ENCODE data around the gene ADRM1.

The ADRM1 gene

DNA sequence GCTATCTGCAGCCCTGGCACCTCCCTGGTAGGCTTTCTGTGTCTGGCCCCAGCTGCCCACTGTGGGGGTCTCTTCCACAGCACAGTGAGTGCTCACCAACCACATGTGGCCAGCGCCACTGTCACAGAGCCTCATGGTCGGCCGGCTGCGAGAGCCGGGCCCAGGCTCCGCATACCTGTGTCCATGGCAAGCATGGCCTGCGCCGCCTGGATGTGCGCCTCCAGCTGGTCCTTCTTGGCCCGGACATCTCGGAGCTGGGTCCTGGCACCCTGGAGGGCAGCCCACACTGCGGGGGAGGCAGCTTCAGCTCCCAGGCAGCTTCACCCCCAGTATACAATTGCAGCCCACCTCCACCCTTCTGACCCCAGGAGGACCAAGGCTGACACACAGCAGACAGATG is 13.0 kb downstream of the ADRM1 start:
- in situ Hi-C loops (cut with MboI; ENCODE audit: low sequenced_read_pairs, unreplicated experiment): no loop called here
- TF ChIP-seq, protein P1, sequence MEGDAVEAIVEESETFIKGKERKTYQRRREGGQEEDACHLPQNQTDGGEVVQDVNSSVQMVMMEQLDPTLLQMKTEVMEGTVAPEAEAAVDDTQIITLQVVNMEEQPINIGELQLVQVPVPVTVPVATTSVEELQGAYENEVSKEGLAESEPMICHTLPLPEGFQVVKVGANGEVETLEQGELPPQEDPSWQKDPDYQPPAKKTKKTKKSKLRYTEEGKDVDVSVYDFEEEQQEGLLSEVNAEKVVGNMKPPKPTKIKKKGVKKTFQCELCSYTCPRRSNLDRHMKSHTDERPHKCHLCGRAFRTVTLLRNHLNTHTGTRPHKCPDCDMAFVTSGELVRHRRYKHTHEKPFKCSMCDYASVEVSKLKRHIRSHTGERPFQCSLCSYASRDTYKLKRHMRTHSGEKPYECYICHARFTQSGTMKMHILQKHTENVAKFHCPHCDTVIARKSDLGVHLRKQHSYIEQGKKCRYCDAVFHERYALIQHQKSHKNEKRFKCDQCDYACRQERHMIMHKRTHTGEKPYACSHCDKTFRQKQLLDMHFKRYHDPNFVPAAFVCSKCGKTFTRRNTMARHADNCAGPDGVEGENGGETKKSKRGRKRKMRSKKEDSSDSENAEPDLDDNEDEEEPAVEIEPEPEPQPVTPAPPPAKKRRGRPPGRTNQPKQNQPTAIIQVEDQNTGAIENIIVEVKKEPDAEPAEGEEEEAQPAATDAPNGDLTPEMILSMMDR (IDR thresholded peaks at IDR 0.05; ENCODE audit: borderline replicate concordance, control extremely low read depth, extremely low read depth, insufficient read depth, missing control alignments): no peak
- no peak for DNase-seq (ENCODE audit: low spot score)

DNA sequence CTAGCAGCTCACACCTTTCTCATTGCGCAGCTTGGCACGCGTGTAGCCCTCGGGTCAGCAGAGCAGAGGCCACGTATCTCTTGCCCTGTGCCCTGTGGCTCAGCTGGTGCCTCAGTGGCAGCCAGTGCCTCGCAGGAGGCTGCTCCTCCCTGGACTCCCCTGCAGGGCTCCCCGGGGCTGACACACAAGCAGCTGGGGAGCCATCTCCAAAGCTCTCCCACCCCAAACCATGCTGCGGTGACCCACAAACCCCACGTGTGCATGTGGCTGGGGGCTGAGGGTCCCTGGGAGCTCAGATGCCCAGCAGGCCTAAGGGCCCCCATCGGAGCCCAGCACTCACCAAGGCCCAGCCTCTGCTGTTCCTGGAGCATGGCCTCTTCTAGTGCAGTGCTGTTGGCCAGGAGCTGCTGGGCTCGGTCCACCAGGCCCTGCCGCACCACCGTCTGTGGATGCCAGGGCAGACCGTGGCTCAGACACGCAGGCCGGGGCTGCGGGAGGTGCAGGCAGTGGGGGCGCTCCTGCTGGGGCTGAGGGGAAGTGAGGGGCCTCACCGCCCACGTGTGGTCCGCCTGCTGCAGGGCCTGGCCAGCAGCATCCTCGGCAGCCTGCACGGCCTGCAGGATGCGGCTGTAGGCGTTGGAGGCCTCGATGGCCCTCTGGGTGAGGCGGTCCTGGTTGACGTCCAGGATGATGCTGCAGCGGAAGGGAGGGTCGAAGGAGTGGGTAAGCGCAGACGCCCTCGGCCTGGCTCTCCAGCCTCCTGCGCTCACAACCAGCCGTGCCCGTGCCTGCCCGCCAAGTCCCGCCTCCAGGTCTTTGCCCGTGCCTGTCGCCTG is 13.8 kb downstream of the ADRM1 start:
- TF ChIP-seq, protein P1 (IDR thresholded peaks at IDR 0.05; ENCODE audit: borderline replicate concordance, control extremely low read depth, extremely low read depth, insufficient read depth, missing control alignments): no peak
- DNase-seq (ENCODE audit: low spot score): no peak
- in situ Hi-C loops (cut with MboI; ENCODE audit: low sequenced_read_pairs, unreplicated experiment): no loop called here

DNA sequence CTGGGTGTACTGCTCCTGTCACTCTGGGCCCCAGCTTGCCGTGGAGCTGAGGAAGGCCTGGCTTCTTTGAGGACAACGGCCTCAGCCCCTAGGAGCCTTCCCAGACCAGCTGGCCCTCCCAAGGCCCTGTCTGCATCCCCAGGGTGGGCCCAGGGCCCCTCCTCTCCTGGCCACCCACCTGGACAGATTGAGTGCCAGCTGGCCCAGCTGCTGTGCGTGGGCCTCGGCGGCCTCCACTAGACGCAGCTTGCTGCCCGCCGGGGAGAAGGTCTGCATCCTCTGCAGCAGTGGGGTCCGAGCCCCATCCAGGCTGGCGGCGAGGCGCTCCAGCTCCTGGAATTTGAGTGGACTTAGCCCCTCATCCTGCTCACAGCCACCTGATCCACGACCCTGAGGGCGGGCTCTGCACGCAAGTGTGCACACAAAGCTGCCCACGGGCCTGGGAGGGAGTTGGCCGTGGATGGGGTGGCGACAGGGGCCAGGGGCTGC is 14.4 kb downstream of the ADRM1 start:
- TF ChIP-seq, protein P1 (IDR thresholded peaks at IDR 0.05; ENCODE audit: borderline replicate concordance, control extremely low read depth, extremely low read depth, insufficient read depth, missing control alignments): no peak
- in situ Hi-C loops (cut with MboI; ENCODE audit: low sequenced_read_pairs, unreplicated experiment): no loop called here

DNA sequence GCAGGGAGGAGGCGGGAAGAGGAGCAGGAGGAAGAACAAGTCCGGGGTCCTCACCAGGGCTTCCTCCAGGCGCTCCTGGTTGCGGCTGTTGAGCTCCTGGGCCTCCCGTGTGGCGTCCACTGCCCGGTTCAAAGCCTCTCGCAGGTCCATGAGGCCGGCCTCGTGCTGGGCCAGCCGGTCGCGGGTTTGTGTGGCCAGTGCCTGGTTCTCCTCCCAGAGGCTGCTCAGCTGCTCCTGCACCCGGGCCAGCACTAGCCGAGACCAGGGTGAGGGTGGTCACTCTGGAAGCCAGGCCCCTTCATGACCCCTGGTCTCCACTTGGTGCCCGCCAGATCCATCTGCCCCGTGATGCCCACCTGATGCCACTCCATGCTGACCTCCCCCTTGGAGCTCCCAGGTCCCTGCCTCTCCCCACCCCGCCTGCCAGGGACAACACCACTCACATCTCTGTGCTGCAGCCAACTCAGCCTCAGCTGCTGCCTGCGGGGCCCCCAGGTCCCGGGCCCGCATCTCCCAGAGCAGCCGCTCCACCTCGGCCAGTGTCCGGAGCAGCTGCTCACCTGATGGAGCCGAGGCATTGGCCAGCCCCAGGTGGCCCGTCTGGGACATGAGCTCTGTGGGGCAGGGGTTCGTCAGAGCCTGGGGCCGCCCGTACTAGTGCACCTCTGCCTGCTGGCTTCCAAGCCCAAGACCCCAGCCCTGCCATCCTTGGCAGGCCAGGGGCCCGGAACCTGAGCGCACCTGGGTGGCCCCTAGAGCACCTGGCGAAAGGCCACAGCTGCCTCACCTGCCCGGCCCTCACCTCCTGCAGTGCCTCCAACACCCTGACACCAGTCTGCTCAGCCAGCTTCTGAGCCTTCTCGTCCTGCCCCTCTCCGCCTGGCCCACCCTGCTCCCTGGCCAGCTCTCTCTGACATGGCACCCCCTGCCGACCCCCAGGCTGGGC is 15.9 kb downstream of the ADRM1 start:
- no peak for DNase-seq (ENCODE audit: low spot score)
- TF ChIP-seq, protein P1 (IDR thresholded peaks at IDR 0.05; ENCODE audit: borderline replicate concordance, control extremely low read depth, extremely low read depth, insufficient read depth, missing control alignments): no peak
- in situ Hi-C loops (cut with MboI; ENCODE audit: low sequenced_read_pairs, unreplicated experiment): no loop called here

More for the DNA sequence above, 14.4 kb downstream of the ADRM1 start:
- DNase-seq (ENCODE audit: low spot score): no peak

DNA sequence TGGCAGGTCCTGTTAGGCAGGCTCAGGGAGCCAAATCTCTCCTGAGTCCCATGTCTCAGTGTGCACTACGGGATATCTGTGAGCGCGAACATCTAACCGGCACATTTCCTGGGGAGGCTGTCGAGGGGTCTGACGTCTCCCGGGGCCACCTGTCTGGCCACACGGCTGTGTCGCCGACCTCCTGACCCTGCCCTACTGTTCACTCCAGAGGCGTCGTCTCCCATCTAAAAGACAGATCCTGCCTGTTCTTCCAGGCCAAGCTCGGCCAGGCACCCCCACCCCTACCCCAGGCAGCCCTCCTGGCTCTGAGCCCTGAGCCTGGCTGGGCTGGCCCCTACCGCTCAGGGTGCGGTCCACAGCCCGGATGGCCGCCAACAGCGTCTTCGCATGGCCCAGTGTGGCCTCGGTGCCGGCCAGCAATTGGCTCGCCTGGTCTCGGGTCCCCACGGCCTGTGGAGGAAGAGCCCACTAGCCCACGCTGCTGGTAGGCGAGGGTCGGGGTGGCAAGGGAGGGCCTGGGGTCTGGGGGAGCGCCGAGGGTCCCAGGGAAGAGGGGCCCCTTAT is 16.6 kb downstream of the ADRM1 start:
- TF ChIP-seq, protein P1 (IDR thresholded peaks at IDR 0.05; ENCODE audit: borderline replicate concordance, control extremely low read depth, extremely low read depth, insufficient read depth, missing control alignments): no peak
- in situ Hi-C loops (cut with MboI; ENCODE audit: low sequenced_read_pairs, unreplicated experiment): no loop called here
- no peak for DNase-seq (ENCODE audit: low spot score)
